ENCODE results near the gene MYO6. TPM values are rescaled to one million over a fixed set of nuclear protein-coding genes. Genes with fewer than 3 reads are reported as not detected.
"Not testable (repeated sequence)": the region's sequence is repeated elsewhere in the genome, so short reads cannot be mapped to it uniquely, and the experiment has no call there.

The MYO6 gene
- polyA plus RNA-seq, 1 of the 3 experiments (the other 2 are of a cell fraction), result 6.2 TPM

DNA sequence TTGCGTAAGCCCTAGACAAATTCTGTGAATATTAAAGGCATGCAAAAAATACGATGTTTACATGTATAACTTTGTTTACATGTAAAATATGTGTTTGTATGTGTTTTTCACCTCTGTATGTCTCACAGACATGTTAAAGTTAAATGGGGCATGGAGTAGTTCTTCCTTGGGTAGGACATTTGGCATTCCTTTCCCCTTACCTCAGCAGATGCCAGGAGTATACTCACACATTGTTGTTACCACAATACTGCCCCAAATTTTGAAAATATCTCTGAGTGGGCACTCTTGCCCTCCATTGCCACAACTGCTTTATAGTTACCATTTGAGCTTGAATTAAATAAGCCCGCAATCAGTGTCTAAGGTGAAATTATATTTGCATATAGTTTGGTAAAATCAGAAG is 147.5 kb downstream of the MYO6 start:
- Histone ChIP-seq H2AFZ (ENCODE audit: low read depth) (no peak overlapping the region), H3K4me1 (ENCODE audit: control insufficient read depth in 1 of 2, insufficient read depth in 2 of 2, low read depth in 1 of 2, low read length in 1 of 2) (no peaks in the 10 kb centered on the region), H3K9ac (no peak overlapping the region), H3K36me3 (replicated peaks in 1 of 2; ENCODE audit: control insufficient read depth in 1 of 2, insufficient read depth in 2 of 2, low read length in 1 of 2) (peaks cover 8 to 13% of the 10 kb centered on the region in 2 experiments), H3K27me3 (ENCODE audit: insufficient read depth) (no peaks in the 10 kb centered on the region), H3K9me2 (no peaks in the 10 kb centered on the region), H4K20me1 (ENCODE audit: insufficient read depth) (no peaks in the 10 kb centered on the region), H3K79me2 (ENCODE audit: insufficient read depth) (no peaks in the 10 kb centered on the region), H3K4me3 (ENCODE audit: low read depth in 2 of 2, low read length in 1 of 2) (no peak overlapping the region), H3F3A (replicated peaks; ENCODE audit: insufficient read depth) (no peaks in the 10 kb centered on the region), H3K9me3 (no peaks in the 10 kb centered on the region), H3K4me2 (no peak overlapping the region), H3K27ac (ENCODE audit: low read depth in 2 of 2, low read length in 1 of 2) (no peak overlapping the region)
- ChIA-PET POLR2A (no interaction called here), CTCF (no interaction called here)
- WGBS (ENCODE audit: low lambda C conversion rate), result 97% methylated on average over 3 of the region's 3 CpGs
- no peak for DNase-seq
- no peak for TF ChIP-seq GABPA (IDR thresholded peaks at IDR 0.05; ENCODE audit: low read depth)
- no peak for TF ChIP-seq EP300 (IDR thresholded peaks at IDR 0.05; ENCODE audit: borderline replicate concordance in 1 of 2, low read depth in 1 of 2, low read length in 1 of 2)
- TF ChIP-seq USF1 (IDR thresholded peaks at IDR 0.05; ENCODE audit: borderline replicate concordance, low read depth), result no peak
- TF ChIP-seq, protein P1, sequence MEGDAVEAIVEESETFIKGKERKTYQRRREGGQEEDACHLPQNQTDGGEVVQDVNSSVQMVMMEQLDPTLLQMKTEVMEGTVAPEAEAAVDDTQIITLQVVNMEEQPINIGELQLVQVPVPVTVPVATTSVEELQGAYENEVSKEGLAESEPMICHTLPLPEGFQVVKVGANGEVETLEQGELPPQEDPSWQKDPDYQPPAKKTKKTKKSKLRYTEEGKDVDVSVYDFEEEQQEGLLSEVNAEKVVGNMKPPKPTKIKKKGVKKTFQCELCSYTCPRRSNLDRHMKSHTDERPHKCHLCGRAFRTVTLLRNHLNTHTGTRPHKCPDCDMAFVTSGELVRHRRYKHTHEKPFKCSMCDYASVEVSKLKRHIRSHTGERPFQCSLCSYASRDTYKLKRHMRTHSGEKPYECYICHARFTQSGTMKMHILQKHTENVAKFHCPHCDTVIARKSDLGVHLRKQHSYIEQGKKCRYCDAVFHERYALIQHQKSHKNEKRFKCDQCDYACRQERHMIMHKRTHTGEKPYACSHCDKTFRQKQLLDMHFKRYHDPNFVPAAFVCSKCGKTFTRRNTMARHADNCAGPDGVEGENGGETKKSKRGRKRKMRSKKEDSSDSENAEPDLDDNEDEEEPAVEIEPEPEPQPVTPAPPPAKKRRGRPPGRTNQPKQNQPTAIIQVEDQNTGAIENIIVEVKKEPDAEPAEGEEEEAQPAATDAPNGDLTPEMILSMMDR (IDR thresholded peaks at IDR 0.05), result no peak
- no peak for TF ChIP-seq MXI1 (IDR thresholded peaks at IDR 0.05; ENCODE audit: low read depth, low read length)
- TF ChIP-seq RCOR1 (IDR thresholded peaks at IDR 0.05; ENCODE audit: low read length), result no peak
- no peak for TF ChIP-seq TCF12 (IDR thresholded peaks at IDR 0.05)
- TF ChIP-seq, protein P2, sequence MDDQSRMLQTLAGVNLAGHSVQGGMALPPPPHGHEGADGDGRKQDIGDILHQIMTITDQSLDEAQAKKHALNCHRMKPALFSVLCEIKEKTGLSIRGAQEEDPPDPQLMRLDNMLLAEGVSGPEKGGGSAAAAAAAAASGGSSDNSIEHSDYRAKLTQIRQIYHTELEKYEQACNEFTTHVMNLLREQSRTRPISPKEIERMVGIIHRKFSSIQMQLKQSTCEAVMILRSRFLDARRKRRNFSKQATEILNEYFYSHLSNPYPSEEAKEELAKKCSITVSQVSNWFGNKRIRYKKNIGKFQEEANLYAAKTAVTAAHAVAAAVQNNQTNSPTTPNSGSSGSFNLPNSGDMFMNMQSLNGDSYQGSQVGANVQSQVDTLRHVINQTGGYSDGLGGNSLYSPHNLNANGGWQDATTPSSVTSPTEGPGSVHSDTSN (IDR thresholded peaks at IDR 0.05), result no peak
- no peak for TF ChIP-seq NRF1 (IDR thresholded peaks at IDR 0.05; ENCODE audit: low read depth, low read length)
- TF ChIP-seq SIN3A (IDR thresholded peaks at IDR 0.05; ENCODE audit: borderline replicate concordance, low read depth, low read length), result no peak
- no peak for TF ChIP-seq IRF3 (IDR thresholded peaks at IDR 0.05; ENCODE audit: low read depth, low read length)

GRCh38 chr6:75900216-75900615 is 151.2 kb downstream of the MYO6 start:
- H4K20me1 ChIP-seq (ENCODE audit: insufficient read depth); H3K9me3 ChIP-seq; H3K36me3 ChIP-seq (replicated peaks in 1 of 2; ENCODE audit: control insufficient read depth in 1 of 2, insufficient read depth in 2 of 2, low read length in 1 of 2); H3K4me3 ChIP-seq (ENCODE audit: low read depth in 2 of 2, low read length in 1 of 2); H3K27ac ChIP-seq (ENCODE audit: low read depth in 2 of 2, low read length in 1 of 2); H3K4me2 ChIP-seq; H3K9me2 ChIP-seq; H3F3A ChIP-seq (replicated peaks; ENCODE audit: insufficient read depth); H3K27me3 ChIP-seq (ENCODE audit: insufficient read depth); H2AFZ ChIP-seq (ENCODE audit: low read depth); DNase-seq; H3K9ac ChIP-seq; CTCF ChIA-PET; POLR2A ChIA-PET; H3K4me1 ChIP-seq (ENCODE audit: control insufficient read depth in 1 of 2, insufficient read depth in 2 of 2, low read depth in 1 of 2, low read length in 1 of 2); H3K79me2 ChIP-seq (ENCODE audit: insufficient read depth): not testable (repeated sequence)
- WGBS (ENCODE audit: low lambda C conversion rate), result 93% methylated on average over 1 of the region's 1 CpG

- H3K9me2 ChIP-seq; H4K20me1 ChIP-seq (ENCODE audit: insufficient read depth); H3K9me3 ChIP-seq; H3K9ac ChIP-seq; DNase-seq; H3K27me3 ChIP-seq (ENCODE audit: insufficient read depth); H3K4me3 ChIP-seq (ENCODE audit: low read depth in 2 of 2, low read length in 1 of 2); H3K4me1 ChIP-seq (ENCODE audit: control insufficient read depth in 1 of 2, insufficient read depth in 2 of 2, low read depth in 1 of 2, low read length in 1 of 2); H3K27ac ChIP-seq (ENCODE audit: low read depth in 2 of 2, low read length in 1 of 2); POLR2A ChIA-PET; H2AFZ ChIP-seq (ENCODE audit: low read depth); H3F3A ChIP-seq (replicated peaks; ENCODE audit: insufficient read depth); H3K4me2 ChIP-seq; H3K36me3 ChIP-seq (replicated peaks in 1 of 2; ENCODE audit: control insufficient read depth in 1 of 2, insufficient read depth in 2 of 2, low read length in 1 of 2); H3K79me2 ChIP-seq (ENCODE audit: insufficient read depth): not testable (repeated sequence)
- CTCF ChIA-PET, result interaction anchor here (8.4 kb wide), 1 partner anchor 12 kb away, joined by 58 read pairs; no protein-coding TSS in a partner anchor
- 97% methylated on average over 14 of the region's 14 CpGs for whole genome bisulfite sequencing (ENCODE audit: low lambda C conversion rate)
These were observed 156.1 kb downstream of the MYO6 start for GRCh38 chr6:75905129-75905528.
